Eye (tissue), 1 donor: ENCODE results near the gene ATXN7L1.
"Not testable (repeated sequence)": the region's sequence is repeated elsewhere in the genome, so short reads cannot be mapped to it uniquely, and the experiment has no call there.

Experiments used
- DNase-seq: peaks from one replicate; pipeline ENCODE4 v3.0.0-alpha.2; 2015

ATXN7L1 gene

DNA sequence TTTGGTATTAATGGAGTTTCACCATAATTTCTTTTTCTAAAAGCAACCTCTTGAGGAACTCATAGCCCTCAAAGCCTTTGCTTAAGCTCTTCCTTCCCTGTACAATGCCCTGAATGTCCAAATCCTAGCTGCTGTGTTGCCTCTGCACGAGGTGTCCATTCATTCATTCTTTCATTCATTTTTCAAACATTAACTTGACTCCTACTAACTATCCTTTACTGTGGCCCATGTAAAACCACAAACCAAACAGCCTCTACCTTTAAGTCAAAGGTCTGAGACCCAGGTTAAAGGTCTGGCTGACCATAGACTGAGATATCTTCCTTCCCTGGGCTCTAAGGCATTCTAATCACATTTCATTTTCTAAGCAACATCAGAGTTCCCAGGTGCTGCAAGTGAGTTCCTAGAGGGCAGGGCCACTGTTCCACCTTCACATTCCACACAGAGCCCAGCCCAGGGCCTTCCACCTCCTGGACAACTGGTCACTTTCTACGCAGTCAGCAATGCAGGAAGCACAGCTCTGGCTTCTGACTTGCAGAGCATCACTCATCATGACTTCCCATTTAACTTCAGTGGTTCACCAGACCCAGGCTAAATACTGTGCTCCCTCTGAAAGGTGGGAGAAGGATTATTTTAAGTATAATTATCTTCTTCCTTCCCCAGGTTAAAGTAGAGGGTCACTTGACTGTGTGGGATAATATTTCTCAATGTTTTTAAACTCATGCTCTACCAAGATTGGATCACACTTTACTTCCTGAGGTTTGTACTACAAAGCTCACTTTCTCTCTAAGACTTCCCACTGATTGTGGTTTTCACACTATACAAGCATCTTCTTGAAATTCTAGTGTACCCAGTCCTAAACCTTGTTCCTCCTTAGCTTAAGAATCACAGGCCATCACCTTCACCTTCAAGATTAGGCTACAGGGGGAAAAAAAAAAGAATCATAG, 19.1 kb downstream of the ATXN7L1 start:
- DNase-seq: no peak

DNA sequence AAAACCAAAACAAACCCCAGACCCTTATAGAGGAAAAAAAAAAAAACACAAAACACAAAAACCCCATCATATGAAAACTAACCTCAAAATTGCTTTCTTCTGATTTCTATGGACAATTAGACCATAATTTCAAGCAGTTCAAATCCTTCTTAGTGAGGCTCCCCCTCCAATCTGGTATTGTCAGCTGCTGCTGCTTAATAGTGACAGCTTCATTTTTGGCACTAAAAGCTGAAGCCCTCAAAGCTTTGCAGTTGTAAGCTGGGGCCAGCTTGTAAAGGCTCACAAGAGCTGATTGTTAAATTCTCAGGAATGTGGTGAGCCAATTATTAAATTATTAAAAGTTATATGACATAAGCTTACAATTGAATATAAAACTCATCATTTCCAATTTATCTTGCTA, 21.9 kb downstream of the ATXN7L1 start:
- peak; percentile 51 for DNase-seq

DNA sequence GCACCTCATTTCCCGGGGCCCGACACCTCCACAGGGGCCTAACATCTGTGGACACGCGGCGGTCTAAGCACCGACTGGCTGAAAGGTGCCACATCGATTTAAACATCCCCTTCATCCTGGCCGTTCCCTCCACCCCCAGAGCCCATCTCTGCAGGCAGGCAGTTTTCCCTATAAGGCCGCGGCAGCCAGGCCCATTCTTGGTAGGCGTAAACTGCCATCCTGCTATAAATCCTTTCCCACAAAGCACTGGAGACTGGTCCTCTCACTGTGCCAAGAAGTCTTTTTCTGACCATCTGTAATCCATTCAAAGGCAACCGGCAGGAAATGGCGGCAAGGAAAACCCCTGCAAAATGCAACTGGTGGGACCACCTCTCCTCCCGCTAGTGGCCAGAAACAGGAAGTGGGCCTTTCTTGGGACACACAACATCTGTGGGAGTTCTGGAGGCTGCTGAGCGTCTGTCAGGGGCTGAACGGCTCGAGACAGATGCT, 22.4 kb downstream of the ATXN7L1 start:
- DNase-seq: peak; percentile 59

DNA sequence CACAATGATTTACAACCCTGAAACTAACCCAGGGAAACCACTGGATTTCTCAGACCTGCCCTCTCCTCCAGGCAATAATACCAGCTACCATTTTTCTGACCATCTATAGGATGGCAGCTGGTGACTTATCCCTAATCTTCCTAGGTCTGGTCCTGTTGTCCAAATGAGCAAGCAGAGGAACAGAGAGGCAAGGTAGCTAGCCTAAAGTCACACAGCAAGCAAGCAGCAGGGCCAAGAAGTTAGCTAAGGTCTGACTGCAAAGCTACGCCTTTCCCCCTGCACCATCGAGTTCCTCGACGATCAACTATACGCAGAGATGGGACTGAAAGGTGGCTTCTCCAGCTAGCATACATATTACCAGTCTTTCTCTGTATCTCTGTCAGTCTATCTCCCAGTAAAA, 25.3 kb downstream of the ATXN7L1 start:
- DNase-seq: no peak

DNA sequence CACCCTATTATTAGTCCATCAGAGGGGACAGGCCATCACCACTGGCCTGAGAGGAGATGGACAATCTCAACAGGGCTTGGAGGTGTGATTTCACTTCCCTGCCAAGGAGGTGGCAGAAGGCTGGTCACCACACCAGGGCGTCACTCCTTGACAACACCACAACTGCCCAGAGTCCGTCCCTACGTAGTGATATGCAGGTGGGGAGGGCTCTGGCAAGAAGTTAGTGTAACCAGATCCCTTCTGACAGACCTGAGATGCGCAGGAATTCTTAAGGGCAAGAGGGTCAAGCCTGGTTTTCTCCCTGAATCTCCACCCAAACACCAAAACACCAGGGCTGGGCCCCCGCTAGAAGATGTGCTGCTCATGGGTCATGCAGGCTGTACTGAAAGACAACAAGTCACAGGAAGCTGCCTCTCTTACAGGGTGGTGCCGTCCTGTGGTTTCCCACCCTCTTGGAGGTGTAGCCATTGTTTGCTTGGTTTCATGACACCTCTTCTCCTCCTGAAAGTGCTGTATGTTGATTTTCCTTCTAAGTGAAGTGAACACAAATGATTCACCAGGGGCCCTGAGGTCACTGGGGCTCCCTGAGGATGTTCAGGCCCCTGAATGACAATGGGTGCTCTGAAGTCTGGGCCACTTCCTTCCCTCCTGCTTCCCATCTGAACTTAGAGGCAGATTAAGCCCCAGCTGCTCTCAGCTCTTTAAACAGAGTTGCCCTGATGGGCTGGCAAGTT, 27.1 kb downstream of the ATXN7L1 start:
- DNase-seq: no peak

DNA sequence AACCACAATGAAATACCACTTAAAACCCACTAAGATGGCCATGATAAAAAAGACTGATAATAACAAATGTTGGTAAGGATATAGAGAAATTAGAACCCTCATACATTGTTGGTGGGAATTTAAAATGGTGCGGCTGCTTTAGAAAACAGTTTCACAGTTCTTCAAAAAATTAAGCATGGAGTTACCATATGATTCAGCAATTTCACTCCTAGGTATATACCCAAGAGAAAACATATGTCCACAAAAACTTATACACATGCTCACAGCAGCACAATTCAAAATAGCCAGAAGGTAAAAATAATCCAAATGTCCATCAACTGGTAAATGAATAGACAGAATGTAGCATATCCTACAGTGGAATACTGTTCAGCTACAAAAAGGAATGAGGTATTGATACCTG, 30.0 kb downstream of the ATXN7L1 start:
- DNase-seq: no peak

DNA sequence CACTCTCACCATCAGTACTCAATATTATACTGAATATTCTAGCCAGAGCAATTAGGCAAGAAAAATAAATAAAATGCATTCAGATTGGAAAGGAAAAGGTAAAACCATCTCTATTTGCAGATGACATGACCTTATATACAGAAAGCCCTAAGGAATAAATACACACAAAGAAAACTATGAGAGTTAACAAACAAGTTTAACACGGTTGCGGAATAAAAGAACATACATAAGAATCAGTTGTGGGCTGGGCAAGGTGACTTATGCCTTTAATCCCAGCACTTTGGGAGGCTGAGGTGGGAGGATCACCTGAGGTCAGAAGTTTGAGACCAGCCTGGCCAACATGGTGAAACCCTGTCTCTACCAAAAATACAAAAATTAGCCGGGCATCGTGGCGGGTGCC, 31.7 kb downstream of the ATXN7L1 start:
- DNase-seq: not testable (repeated sequence)

DNA sequence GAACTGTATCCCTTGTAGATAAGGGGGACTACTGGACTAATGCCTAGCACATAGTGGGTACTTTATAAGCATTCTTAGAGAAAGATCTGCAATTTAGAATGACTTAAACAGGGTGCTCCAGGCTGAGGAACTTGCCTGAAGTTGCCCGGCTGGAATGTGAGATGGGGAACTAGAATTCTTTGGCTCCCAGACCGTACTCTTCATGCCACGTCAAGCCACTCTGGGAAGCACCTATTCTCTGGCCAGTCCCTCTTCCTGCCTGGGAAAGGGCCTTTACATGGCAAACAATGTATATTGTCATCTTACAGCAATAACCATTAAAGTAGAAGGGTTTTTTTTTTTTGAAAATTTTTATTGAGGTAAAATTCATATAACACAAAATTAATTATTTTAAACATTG, 34.5 kb downstream of the ATXN7L1 start:
- no peak for DNase-seq

DNA sequence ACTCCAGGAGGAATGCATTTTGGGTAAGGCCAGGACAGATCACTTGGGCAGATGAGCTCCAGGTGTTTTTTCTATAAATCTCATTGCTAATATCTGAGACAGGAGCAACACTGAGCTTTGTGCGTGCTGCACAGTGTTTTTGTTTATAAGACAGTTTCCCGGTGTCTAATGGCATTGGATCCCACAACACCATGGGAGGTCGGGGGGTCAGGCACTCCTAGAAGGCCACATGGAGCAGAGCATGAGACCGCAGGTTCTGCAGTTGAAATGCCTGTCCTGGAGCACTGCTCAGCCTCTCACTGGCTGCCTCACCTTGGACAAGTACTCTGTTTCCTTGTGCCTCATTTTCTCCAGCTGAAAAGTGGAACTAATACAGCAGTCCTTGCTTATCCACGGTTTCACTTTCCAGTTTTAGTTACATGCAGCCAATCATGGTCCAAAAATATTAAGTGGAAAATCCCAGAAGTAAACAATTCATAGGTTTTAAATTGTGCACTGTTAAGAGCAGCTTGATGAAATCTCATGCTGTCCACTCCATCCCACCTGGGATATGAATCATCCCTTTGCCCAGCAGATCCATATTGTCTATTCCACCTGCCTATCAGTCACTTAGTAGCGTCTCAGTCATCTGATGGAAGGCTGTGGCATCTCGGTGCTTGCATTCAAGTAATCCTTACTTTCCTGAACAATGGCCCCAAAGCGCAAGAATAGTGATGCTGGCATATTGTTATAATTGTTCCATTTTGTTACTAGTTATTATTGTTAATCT, 35.2 kb downstream of the ATXN7L1 start:
- no peak for DNase-seq

DNA sequence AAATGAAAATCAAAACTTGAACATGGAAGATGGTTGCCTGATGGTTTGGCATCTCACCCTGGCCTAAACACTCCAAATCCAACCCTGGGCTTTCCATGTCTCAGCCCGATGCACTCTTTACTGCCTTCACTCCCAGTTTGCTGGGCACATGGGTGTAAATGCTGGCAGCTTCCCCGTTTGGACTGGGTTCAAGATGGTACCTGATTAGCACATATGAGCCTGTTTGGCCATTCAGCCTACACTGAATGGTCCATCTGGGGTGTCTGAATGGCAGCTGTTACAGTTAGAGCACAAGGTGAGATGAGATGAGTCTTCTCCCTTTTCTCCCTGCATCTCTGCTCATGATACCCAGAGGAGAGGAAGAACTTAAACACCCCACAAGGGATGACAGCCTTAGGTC, 37.1 kb downstream of the ATXN7L1 start:
- DNase-seq: no peak

DNA sequence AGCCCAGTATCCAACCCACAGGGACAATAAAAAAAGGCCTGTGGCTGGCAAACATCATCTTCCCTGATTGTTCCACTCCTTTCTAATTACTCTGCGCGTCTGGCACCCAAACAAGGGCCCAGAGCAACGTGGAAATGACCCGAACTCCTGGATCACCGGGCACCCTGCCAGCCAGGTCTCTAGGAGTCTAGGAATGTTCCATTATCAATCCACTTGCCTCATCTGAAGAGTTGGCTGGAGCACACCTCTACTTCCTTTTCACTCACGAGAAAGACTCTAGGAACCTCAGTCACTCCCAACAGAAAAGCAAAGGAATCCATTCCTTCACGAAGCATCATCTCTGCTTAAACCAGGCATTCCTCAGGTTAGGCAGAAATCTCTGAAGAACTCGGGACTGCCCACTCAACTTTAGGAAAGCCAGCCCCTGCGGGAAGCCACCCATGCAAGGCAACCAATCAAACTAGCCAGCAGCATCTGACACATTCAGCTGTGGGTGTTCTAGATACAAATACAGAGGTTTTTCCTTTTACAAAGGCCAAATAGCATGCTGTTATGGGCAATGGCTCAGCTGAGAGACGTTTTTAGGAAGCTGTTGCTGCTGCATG, 37.7 kb downstream of the ATXN7L1 start:
- no peak for DNase-seq

DNA sequence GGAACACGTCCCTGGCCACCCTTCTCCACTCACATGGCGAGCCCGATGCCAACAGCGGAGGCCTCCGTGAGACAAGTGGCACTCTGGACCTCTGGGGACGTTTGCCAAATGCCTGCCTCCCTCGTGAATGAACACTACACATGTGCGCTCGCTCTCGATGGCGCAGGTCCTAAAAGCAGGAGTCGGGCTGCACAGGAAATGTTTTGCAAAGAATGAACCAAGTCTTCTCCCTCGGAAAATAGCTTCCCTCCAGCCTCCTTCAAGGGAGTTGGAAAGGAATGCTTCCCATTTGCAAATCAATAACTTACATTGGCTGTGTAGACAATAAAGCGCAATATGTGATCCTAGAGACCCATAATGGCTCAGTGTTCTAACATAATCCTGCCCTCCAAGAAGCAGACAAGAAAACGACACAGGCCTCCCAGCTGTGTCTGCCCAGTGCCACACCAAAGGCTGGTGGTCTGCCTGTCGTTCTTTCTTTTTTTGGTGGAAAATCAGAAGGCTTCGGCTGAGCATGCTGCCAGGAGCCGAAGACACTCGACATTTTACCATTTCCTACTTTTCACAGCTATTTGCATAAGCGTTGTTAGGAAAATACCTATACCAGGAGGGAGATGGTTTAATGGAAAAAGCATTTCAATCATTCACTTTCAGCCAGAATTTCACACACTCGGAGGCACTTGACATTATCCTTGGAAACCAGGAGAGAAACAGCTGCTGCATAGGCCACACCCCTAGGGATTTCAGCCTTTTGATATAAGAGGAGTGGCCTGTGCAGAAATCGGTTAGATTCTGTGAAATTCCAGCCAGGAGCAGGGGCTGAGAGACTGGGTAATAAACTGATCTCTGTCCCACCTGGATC, 38.4 kb downstream of the ATXN7L1 start:
- peak; percentile 77 for DNase-seq

DNA sequence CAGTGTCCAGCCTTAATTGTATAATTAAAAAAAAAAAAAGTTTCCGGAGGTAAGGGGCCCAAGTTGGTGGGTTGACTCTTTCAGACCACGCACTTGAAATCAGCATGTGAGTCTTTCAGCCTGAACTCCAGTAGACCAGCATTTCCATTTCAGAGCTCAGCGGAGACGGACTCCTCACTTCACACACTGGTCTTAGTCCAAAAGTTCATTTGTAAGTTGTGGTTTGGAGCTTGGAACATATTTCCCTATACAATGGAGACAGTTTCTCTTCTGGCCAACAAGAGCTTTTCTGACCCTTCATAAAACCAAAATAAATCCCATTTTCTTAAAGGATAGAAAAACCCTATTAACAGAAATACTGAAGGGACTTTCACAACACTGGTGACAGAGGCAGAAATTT, 41.0 kb downstream of the ATXN7L1 start:
- DNase-seq: no peak

DNA sequence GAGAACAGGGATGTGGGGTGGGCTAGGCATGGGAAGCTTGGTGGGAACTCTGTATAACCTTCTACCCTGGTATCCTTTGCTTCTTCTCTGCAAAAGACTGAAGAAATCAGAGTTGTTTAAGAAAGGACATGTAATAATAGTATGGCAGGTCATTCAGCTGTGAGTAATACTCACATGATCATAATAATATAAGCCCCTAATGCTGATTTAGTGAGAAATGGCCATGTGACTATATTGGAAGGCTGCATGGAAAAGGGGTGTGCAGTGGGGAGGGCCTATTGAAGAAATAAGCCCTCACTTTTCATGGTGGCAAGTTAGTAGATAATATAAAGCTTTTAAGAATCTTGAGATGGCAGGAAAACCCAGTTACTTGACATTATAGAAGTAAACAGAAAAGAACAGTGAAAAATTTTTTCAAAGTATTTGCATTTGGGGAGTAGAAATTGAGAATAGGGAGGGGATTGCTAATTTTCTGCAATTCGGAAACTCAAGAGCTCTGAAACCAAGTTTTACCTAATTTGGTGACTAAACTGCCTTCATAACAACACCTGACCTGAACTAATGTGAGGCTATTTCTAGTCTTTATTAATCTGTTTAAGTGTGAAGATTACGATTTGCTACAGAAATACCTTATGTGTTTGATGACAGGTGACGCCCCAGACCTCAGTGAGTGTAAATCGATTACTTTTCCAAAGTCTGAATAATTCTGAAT, 44.4 kb downstream of the ATXN7L1 start:
- DNase-seq: no peak

DNA sequence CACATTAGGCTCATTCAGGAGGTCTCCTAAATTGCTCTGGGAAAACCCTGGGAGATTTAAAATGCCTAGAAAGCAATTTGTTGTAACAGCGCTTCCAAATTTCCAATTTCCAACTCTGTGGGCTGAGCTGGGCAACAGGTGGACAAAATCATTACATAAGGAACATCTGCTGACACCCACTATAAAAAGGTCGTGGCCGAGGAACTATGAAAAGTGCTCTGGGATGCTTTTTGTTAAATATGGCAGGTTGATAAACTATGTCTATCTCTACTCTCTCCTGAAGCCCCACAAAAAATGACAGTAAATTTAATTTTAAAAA, 45.1 kb downstream of the ATXN7L1 start:
- no peak for DNase-seq

DNA sequence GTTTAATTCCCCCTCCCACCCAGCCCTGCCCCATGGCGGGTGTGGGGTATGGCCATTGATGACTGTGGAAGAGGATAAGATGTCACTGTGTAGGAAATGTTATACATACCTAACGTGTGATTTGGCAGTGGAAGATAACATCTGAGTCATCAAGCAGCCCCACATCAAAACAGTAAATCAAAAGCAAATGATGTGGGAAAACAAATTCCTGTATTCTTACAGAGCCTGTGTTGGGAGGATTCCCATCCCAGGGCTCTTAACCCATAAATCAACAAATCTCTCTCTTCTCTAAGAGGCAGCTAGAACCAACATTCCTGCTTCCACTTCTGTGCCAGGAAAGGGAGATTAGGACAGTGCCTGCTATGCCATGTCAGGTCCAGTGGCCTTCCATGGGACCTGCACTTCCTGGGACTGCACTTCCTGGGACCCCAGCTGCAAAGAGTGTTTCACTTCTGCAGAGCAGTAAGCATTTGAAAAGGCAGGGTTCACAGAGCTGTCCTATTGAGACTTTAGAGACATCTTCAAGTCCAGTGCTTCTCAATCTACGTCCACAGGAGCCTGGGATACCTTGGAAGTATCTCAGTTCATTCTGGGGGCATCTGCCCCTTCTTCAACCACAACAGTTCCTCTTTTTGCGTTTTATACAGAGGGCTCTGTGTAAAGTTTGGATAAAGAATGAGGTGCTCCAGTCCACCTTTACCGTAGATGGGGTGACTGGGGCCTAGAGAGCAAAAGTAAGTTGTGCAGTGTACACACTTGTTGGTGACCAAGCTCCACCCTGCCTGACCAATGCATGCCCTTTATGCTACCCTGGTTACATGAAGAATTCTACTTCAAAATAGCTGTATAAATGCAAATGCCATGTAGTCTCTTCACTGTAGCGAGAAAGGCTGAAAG, 45.7 kb downstream of the ATXN7L1 start:
- DNase-seq: peak; percentile 42

DNA sequence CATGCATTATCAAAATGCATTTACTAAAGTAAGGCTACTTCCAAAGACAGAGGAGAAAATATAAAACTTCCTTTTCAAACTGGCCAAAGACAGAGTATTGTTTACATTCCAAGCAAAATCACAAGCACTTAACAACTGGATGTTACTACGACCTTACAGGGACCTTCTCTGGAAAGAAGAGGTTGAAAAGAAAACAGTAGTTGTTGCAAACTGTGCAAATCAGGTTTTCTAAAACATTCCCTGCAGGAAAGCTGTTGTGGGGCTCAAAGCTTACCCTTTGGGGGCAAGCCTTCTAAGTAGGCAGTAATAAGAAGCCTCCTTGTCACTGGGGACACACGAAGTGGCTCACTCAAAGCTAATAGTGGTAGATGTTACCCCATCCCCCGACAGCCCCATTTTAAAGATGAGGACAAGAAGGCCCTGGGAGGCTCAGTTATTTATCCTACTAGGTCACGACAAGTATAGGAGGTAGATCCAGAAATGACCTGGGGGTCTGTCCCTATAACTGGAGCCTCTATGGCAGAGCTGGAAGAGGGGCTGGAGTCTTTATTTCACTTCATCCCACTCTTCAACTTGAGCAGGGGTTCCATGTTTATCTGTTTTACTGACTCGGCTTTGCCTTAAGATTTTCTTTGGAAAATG, 46.6 kb downstream of the ATXN7L1 start:
- no peak for DNase-seq

DNA sequence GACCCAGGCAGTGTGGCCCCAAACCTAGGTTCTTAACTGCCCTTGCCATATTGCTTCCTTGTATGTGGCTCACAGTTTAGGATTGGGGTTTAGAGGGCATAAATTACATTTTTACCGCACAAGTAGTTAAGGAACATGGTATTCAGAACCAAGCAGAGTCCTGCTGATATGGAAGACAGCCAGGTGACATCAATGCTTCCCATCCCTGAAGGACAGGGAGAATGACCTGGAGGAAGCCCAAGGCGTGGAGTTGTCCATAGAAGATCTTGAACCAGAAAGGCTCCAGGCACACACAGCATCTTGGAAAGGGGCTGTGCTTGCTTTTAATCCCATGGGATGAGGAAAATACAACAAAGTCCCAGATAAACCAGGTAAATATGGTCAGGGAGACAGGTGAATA, 48.3 kb downstream of the ATXN7L1 start:
- DNase-seq: no peak

DNA sequence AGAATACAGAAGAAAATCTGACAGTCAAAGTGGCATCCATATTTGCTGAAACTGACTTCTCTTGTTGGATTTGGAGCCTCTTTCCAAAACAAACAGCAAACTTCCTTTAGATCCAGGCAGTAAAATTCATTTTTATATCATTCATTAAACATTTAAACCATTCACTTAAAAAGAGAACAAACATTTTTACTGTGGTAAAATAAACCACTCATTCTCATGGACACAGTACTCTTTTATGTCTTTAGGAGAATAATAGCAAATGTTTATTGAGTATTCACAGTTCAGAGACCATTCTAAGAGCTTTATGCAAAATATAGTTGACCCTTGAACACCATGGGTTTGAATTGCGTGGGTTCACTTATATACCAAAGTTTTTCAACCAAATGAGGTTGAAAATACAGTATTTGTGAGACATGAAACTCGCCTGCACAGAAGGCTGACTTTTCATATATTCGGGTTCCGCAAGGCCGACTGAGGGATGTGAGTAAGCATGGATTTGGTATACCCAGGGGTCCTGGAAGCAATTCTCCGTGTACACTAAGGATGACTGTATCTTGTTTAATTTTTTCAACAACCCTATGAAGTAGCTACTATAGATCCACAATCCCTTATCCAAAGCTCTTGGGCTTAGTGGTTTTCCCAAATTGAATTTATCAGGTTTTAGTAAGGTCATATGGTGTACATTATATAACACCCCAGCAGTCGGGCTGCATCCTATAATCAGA, 49.1 kb downstream of the ATXN7L1 start:
- DNase-seq: no peak
